IPS-15b (cell line): Measurements from ENCODE around the gene RUNX2.

Experiments
- H3K27me3 ChIP-seq: one replicate; pipeline ENCODE4 v1.6.1; 2013; ENCODE audit warnings: low read length; ENCODE audit not compliant: control insufficient read depth, insufficient read depth
- H3K36me3 ChIP-seq: one replicate; pipeline ENCODE4 v1.6.1; 2013; ENCODE audit warnings: low read length; ENCODE audit not compliant: control insufficient read depth, insufficient read depth
- H3K4me1 ChIP-seq: one replicate; pipeline ENCODE4 v1.6.1; 2013; ENCODE audit warnings: mild to moderate bottlenecking, low read length; ENCODE audit not compliant: control insufficient read depth, insufficient read depth
- H3K4me3 ChIP-seq: one replicate; pipeline ENCODE4 v1.5.1; 2013; ENCODE audit warnings: low read depth, low read length
- H3K9ac ChIP-seq: one replicate; pipeline ENCODE4 v1.6.1; 2013; ENCODE audit warnings: low read depth, mild to moderate bottlenecking, low read length
- H3K9me3 ChIP-seq: one replicate; pipeline ENCODE4 v1.6.1; 2013; ENCODE audit warnings: mild to moderate bottlenecking, low read length; ENCODE audit not compliant: control insufficient read depth, insufficient read depth

RUNX2 gene

DNA sequence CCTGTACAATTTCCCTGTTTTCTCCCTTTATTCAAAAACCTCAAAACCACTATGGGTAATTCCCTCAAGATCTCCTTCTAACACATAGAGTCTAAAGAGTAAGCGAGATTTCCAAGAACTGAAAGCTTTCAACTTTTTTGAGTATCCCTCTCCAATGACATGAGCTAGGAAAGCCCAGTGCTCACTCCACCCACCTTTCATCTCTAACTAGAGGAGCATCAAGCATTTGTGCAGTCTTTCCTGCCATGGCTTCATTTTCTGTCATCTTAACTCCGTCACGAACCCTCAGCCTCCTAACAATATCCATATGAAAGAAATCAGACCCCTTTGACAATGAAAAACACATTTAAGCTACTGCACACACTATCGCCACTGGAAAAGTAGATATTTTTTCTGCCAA lies 141.5 kb downstream of the RUNX2 start:
- H3K27me3 ChIP-seq, result no peaks in the 10 kb centered on the region
- no peaks in the 10 kb centered on the region for H3K36me3 ChIP-seq
- no peaks in the 10 kb centered on the region for H3K4me1 ChIP-seq
- H3K9me3 ChIP-seq, result no peaks in the 10 kb centered on the region
- no peak overlapping the region for H3K4me3 ChIP-seq
- no peak overlapping the region for H3K9ac ChIP-seq

DNA sequence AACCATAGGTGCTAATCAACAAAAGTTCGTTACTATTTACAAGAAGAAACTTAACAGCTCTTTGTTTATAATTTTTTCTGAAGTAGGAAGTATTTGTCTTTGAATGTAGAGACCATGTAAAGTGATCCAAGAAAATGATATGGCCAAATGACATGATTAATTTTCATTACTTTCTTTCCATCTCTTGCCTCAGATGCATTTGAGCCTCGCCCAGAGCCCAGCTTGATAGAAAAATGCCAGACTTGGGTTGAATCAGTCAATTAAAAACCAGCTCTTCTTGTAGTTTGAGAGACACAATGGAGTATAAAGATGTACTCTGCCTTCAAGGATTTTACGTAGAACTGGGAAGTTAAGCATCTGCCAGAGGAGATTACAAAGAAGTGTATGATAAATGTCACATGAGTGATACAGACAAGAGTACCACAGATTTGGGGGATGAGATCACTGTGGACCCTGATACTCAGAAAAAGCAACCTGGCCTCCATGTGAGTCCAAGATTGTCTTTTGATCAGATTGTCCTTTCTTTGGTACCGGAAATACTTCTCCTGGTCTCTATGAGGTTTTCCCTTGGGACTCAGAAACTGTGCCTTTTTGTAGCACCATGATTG lies 142.1 kb downstream of the RUNX2 start:
- Histone ChIP-seq H3K27me3 (no peaks in the 10 kb centered on the region), H3K9me3 (no peaks in the 10 kb centered on the region), H3K4me1 (no peaks in the 10 kb centered on the region), H3K4me3 (no peak overlapping the region), H3K36me3 (no peaks in the 10 kb centered on the region), H3K9ac (no peak overlapping the region)

DNA sequence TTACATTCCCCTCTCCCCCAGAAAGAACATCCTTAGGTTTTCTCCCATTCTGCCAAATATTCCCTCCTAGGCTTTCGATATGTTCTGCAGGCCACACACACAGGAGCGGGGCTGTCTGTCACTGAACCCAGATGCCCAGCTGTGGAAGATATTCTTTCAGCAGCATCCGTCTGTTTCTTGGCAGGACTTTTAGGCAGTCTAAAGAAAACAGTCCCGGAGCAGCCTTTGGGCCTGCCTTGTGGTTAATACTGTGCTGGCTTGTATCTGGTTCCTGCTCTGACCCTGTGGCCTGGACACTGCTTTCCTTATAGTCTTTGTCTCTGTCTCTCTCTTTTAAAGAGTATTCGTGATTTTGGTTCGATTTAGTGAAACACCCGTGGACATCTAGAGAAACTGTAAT lies 144.3 kb downstream of the RUNX2 start:
- Histone ChIP-seq H3K9ac (no peak overlapping the region), H3K36me3 (no peaks in the 10 kb centered on the region), H3K4me3 (no peak overlapping the region), H3K27me3 (no peaks in the 10 kb centered on the region), H3K9me3 (no peaks in the 10 kb centered on the region), H3K4me1 (no peaks in the 10 kb centered on the region)

DNA sequence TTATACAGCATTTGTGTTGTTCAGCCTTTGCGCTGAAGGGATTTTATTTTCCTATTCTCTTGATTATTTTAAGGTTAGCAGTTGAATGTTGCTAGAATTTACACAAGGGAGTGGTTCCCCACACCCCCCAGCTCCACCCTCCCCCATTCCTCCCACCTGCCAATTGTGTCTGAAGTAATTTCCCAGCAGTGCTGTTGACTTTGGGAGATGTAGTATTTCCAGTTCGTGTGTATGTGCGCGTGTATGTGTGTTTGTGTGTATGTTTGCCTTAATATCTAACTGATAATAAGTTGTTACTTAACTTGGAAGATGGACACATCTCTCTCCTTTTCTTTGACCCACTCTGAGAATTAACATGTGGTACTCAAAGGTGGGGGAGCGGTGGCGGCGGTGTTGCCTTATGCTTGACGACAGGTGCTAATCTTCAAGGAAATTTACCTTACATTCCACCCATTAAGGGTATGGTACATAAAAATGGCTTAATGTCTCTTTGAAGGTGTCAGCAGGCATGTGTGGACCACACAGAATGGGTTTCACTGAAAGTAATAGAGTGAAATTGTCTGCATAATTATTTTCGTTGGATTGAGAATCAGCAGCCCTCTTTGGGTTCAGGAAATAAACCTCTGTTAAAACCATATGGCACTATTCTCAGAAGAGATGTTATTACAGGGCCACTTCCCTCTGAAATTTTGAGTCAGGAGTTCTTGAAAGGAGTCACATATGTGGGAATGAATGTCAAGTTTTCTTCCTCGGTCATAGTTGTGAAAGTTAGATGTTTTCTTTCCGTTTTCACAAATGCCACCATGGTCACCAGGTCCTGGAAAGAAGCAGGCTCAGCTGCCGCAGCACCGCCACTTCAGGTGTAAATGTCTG lies 145.2 kb downstream of the RUNX2 start:
- H3K27me3 ChIP-seq, result no peaks in the 10 kb centered on the region
- no peaks in the 10 kb centered on the region for H3K4me1 ChIP-seq
- H3K9ac ChIP-seq, result no peak overlapping the region
- H3K36me3 ChIP-seq, result no peaks in the 10 kb centered on the region
- H3K9me3 ChIP-seq, result no peaks in the 10 kb centered on the region
- H3K4me3 ChIP-seq, result no peak overlapping the region

GRCh38 chr6:45474376-45474775 lies 146.2 kb downstream of the RUNX2 start:
- H3K9me3 ChIP-seq, result no peaks in the 10 kb centered on the region
- no peaks in the 10 kb centered on the region for H3K27me3 ChIP-seq
- H3K36me3 ChIP-seq, result no peaks in the 10 kb centered on the region
- no peak overlapping the region for H3K4me3 ChIP-seq
- H3K9ac ChIP-seq, result no peak overlapping the region
- no peaks in the 10 kb centered on the region for H3K4me1 ChIP-seq

- Histone ChIP-seq H3K27me3 (no peaks in the 10 kb centered on the region), H3K36me3 (no peaks in the 10 kb centered on the region), H3K9ac (no peak overlapping the region), H3K4me1 (no peaks in the 10 kb centered on the region), H3K9me3 (no peaks in the 10 kb centered on the region), H3K4me3 (no peak overlapping the region)
Observed at GRCh38 chr6:45476341-45476740, 148.2 kb downstream of the RUNX2 start.

GRCh38 chr6:45477278-45477677 lies 149.1 kb downstream of the RUNX2 start:
- Histone ChIP-seq H3K4me1 (no peaks in the 10 kb centered on the region), H3K9me3 (no peaks in the 10 kb centered on the region), H3K9ac (no peak overlapping the region), H3K27me3 (no peaks in the 10 kb centered on the region), H3K36me3 (no peaks in the 10 kb centered on the region), H3K4me3 (no peak overlapping the region)

DNA sequence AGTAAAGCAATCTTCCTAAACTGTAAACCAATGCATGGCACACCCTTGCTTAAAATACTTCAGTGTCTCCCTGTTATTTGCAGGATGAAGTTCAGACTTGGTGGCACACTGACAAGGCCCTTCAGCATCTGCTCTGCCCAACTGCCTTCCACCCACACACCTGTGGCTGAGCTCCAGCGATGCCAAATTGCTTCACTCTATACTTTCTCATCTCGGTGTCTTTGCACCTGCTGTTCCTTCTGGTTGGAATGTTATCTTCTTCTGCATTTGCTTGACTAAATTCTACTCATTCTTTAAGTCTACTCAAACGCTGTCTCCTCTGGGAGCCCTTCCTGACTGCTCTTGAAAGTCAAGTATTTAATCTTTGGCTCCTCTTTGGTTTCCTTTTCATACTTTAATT lies 149.7 kb downstream of the RUNX2 start:
- Histone ChIP-seq H3K9ac (no peak overlapping the region), H3K9me3 (no peaks in the 10 kb centered on the region), H3K27me3 (no peaks in the 10 kb centered on the region), H3K4me1 (no peaks in the 10 kb centered on the region), H3K4me3 (no peak overlapping the region), H3K36me3 (no peaks in the 10 kb centered on the region)

- Histone ChIP-seq H3K27me3 (no peaks in the 10 kb centered on the region), H3K4me1 (no peaks in the 10 kb centered on the region), H3K36me3 (no peaks in the 10 kb centered on the region), H3K4me3 (no peak overlapping the region), H3K9me3 (no peaks in the 10 kb centered on the region), H3K9ac (no peak overlapping the region)
Observed at GRCh38 chr6:45478240-45478639, 150.1 kb downstream of the RUNX2 start.

DNA sequence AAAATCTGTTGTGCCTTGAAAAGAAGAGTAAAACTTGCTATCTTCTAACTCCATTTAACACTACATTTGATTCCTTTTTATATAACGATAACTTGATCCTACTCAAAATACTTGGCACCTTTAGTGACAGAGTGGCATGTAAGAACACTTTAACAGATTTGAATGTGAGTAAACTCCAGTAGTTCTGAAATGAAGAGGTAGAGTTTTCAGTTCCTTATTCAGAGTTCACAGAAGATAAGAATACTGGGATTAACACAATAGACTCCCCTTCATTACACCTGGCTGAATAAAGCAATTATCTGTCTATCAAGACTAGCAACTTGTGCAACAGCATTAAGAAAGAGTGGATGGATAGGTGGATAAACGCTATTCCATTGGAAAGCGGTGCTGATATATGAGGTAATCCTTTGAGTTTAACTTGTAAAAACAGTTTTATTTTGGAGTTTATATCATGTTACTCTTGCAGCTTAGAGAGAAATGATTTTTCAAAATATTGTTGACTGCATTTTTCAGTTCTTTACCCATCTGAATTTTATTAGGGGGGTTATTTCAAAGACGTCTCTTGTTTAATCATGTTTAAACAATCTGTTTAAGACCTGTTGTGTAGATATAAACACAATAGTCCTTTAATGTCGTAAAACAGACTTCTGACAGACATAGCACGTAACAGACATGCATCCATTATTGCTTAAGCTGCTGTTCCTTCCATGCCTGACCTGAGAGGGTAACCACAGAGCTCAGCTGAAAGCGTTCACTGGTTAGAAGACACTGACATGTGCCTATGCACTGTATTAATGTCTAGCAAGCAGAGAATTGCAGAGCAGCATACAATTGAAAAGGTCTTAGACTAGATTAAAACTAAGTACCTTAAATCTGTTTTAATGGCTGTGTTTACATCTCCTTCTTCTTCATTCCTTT lies 152.0 kb downstream of the RUNX2 start:
- Histone ChIP-seq H3K27me3 (no peaks in the 10 kb centered on the region), H3K9me3 (no peaks in the 10 kb centered on the region), H3K9ac (no peak overlapping the region), H3K36me3 (no peaks in the 10 kb centered on the region), H3K4me3 (no peak overlapping the region), H3K4me1 (no peaks in the 10 kb centered on the region)

- Histone ChIP-seq H3K27me3 (no peaks in the 10 kb centered on the region), H3K9ac (no peak overlapping the region), H3K9me3 (no peaks in the 10 kb centered on the region), H3K36me3 (no peaks in the 10 kb centered on the region), H3K4me1 (no peaks in the 10 kb centered on the region), H3K4me3 (no peak overlapping the region)
Observed at GRCh38 chr6:45480752-45481415, 152.8 kb downstream of the RUNX2 start.
